ENCODE measurements around the gene DERL3. TPM values are rescaled to one million over a fixed set of nuclear protein-coding genes. Genes with fewer than 3 reads are reported as not detected.

The DERL3 gene
- total RNA-seq, 3 donors from 2014 or later, result 4.4 to 18.8 (median 7.9) TPM

GRCh38 chr22:23845265-23846080 lies 6.7 kb upstream of the DERL3 start:
- H3K4me1 ChIP-seq (ENCODE audit: low read depth), result peaks cover 7% of the 10 kb centered on the region
- ATAC-seq (no peak), DNase-seq (peak in 1 of 3 donors; percentile 36)
- intact Hi-C loops (cut with DNase I, micrococcal nuclease), result loop anchor here in 1 of 2 donors (10.0 kb wide), 1 partner anchor 301 kb away; no protein-coding TSS in a partner anchor
- no peaks in the 10 kb centered on the region for H3K36me3 ChIP-seq (ENCODE audit: low read depth)
- TF ChIP-seq CTCF (IDR thresholded peaks at IDR 0.05), result no peak
- H3K9me3 ChIP-seq, result no peaks in the 10 kb centered on the region
- H3K4me3 ChIP-seq, result no peak overlapping the region

DNA sequence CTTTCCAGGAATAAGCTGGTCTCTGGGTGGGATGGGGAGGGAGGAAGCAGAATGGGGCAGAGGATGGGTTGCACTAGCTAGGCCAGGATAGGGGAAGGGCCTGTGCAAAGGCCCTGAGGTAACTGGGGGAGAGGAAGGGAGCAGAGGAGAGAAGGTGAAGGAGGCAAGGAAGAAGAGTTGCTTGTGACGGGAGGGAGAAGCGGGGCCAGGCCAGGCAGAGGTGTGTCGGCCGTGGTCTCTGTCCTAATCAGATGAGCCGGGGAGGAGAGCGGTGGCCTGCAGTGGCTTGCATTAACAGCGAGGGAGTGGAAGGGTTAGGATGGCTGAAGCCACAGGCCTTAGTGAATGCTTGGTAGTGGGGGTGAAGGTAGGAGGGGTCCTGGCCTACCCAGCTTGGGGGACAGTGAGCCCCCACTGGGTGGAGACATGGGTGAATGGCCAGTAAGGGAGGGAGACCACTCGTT lies 6.0 kb upstream of the DERL3 start:
- DNase-seq (peak in 1 of 3 donors; percentile 50), ATAC-seq (no peak)
- intact Hi-C loops (cut with DNase I, micrococcal nuclease), result loop anchor here in 1 of 2 donors (10.0 kb wide), 1 partner anchor 300 kb away; no protein-coding TSS in a partner anchor
- Histone ChIP-seq H3K9me3 (no peaks in the 10 kb centered on the region), H3K4me3 (no peak overlapping the region), H3K4me1 (ENCODE audit: low read depth) (peaks cover 6% of the 10 kb centered on the region), H3K36me3 (ENCODE audit: low read depth) (no peaks in the 10 kb centered on the region)
- no peak for TF ChIP-seq CTCF (IDR thresholded peaks at IDR 0.05)

DNA sequence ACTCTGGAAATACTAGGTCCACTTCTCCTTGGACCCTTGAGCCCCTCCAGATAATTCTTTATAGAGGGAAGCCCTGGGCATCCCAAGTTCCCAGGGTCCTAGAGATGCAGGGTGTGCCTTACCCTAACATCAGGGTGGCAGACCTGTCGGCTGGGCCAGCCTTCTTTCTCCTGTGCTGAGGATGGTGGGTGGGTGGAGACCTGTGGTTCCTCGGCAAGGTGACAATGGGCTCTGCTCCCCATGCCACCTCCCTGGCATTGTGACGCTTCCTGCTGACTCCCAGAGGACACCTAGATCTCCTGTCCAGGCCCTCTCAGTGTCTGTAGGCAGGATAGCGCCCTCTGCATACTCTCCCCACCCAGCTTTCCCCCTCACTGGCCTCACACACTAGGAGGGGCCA lies 3.8 kb upstream of the DERL3 start:
- no peak for DNase-seq
- ATAC-seq, result no peak
- no peak for TF ChIP-seq CTCF (IDR thresholded peaks at IDR 0.05)
- Histone ChIP-seq H3K4me3 (no peak overlapping the region), H3K36me3 (ENCODE audit: low read depth) (no peaks in the 10 kb centered on the region), H3K9me3 (no peaks in the 10 kb centered on the region), H3K4me1 (ENCODE audit: low read depth) (peaks cover 13% of the 10 kb centered on the region)
- intact Hi-C loops (cut with DNase I, micrococcal nuclease), result loop anchor here in 1 of 2 donors (10.0 kb wide), 1 partner anchor 298 kb away; no protein-coding TSS in a partner anchor

- peaks cover 13% of the 10 kb centered on the region for H3K4me1 ChIP-seq (ENCODE audit: low read depth)
- DNase-seq, result no peak
- no peak overlapping the region for H3K4me3 ChIP-seq
- H3K36me3 ChIP-seq (ENCODE audit: low read depth), result no peaks in the 10 kb centered on the region
- H3K9me3 ChIP-seq, result no peaks in the 10 kb centered on the region
- ATAC-seq, result no peak
- no peak for TF ChIP-seq CTCF (IDR thresholded peaks at IDR 0.05)
- intact Hi-C loops (cut with DNase I, micrococcal nuclease), result loop anchor here in 1 of 2 donors (10.0 kb wide), 1 partner anchor 297 kb away; no protein-coding TSS in a partner anchor
Observed at GRCh38 chr22:23841736-23842445, 3.1 kb upstream of the DERL3 start.

GRCh38 chr22:23841292-23841691 lies 2.5 kb upstream of the DERL3 start:
- Histone ChIP-seq H3K9me3 (no peaks in the 10 kb centered on the region), H3K4me3 (no peak overlapping the region), H3K4me1 (ENCODE audit: low read depth) (peaks cover 13% of the 10 kb centered on the region), H3K36me3 (ENCODE audit: low read depth) (no peaks in the 10 kb centered on the region)
- DNase-seq, result no peak
- TF ChIP-seq CTCF (IDR thresholded peaks at IDR 0.05), result no peak
- no peak for ATAC-seq
- intact Hi-C loops (cut with DNase I, micrococcal nuclease), result loop anchor here in 1 of 2 donors (10.0 kb wide), 1 partner anchor 296 kb away; no protein-coding TSS in a partner anchor

Measured in mucosa of descending colon (tissue), 3 donors.